ENCODE data around the gene GNAL.
"Not testable (repeated sequence)": the region's sequence is repeated elsewhere in the genome, so short reads cannot be mapped to it uniquely, and the experiment has no call there.

The GNAL gene

GRCh38 chr18:11909591-11910026 is 220.5 kb downstream of the GNAL start:
- Mint-ChIP-seq H3K36me3 (ENCODE audit: low read depth) (peaks cover 14% of the 10 kb centered on the region), H3K27ac (peak overlapping the region; percentile 89), H3K27me3 (ENCODE audit: low read depth) (no peaks in the 10 kb centered on the region), H3K4me1 (ENCODE audit: low read depth) (peaks cover 18% of the 10 kb centered on the region), H3K9me3 (no peaks in the 10 kb centered on the region), H3K4me3 (peak overlapping the region; percentile 84)
- no peak for DNase-seq (ENCODE audit: low spot score)

GRCh38 chr18:11916880-11917279 is 227.8 kb downstream of the GNAL start:
- Mint-ChIP-seq H3K4me1 (ENCODE audit: low read depth) (peaks cover 18% of the 10 kb centered on the region), H3K27ac (peak overlapping the region; percentile 14)
- not testable (repeated sequence) for DNase-seq (ENCODE audit: low spot score); H3K36me3 Mint-ChIP-seq (ENCODE audit: low read depth); H3K4me3 Mint-ChIP-seq; H3K9me3 Mint-ChIP-seq; H3K27me3 Mint-ChIP-seq (ENCODE audit: low read depth)

- H3K4me1 Mint-ChIP-seq (ENCODE audit: low read depth): peaks cover 16% of the 10 kb centered on the region
- not testable (repeated sequence) for H3K27ac Mint-ChIP-seq; H3K36me3 Mint-ChIP-seq (ENCODE audit: low read depth); H3K9me3 Mint-ChIP-seq; H3K4me3 Mint-ChIP-seq; H3K27me3 Mint-ChIP-seq (ENCODE audit: low read depth); DNase-seq (ENCODE audit: low spot score)
Observed at GRCh38 chr18:11919522-11919921, 230.5 kb downstream of the GNAL start.

- Mint-ChIP-seq H3K27me3 (ENCODE audit: low read depth) (no peaks in the 10 kb centered on the region), H3K9me3 (no peaks in the 10 kb centered on the region), H3K27ac (no peak overlapping the region), H3K4me3 (no peak overlapping the region), H3K36me3 (ENCODE audit: low read depth) (no peaks in the 10 kb centered on the region), H3K4me1 (ENCODE audit: low read depth) (peaks cover 9% of the 10 kb centered on the region)
- DNase-seq (ENCODE audit: low spot score): no peak
Observed at GRCh38 chr18:11923450-11923849, 234.4 kb downstream of the GNAL start.

GRCh38 chr18:11925800-11926481 is 236.9 kb downstream of the GNAL start:
- H3K27ac Mint-ChIP-seq: no peak overlapping the region
- no peaks in the 10 kb centered on the region for H3K9me3 Mint-ChIP-seq
- peaks cover 4% of the 10 kb centered on the region for H3K4me1 Mint-ChIP-seq (ENCODE audit: low read depth)
- H3K27me3 Mint-ChIP-seq (ENCODE audit: low read depth): no peaks in the 10 kb centered on the region
- no peaks in the 10 kb centered on the region for H3K36me3 Mint-ChIP-seq (ENCODE audit: low read depth)
- H3K4me3 Mint-ChIP-seq: no peak overlapping the region
- no peak for DNase-seq (ENCODE audit: low spot score)

GRCh38 chr18:11927497-11927896 is 238.4 kb downstream of the GNAL start:
- no peaks in the 10 kb centered on the region for H3K27me3 Mint-ChIP-seq (ENCODE audit: low read depth)

GRCh38 chr18:11932393-11932792 is 243.3 kb downstream of the GNAL start:
- no peaks in the 10 kb centered on the region for H3K4me1 Mint-ChIP-seq (ENCODE audit: low read depth)
- no peaks in the 10 kb centered on the region for H3K27me3 Mint-ChIP-seq (ENCODE audit: low read depth)
- no peaks in the 10 kb centered on the region for H3K36me3 Mint-ChIP-seq (ENCODE audit: low read depth)
- H3K27ac Mint-ChIP-seq: no peak overlapping the region
- H3K4me3 Mint-ChIP-seq: no peak overlapping the region
- no peak for DNase-seq (ENCODE audit: low spot score)
- H3K9me3 Mint-ChIP-seq: no peaks in the 10 kb centered on the region

More at GRCh38 chr18:11927497-11927896, 238.4 kb downstream of the GNAL start:
- H3K4me3 Mint-ChIP-seq: no peak overlapping the region
- no peak for DNase-seq (ENCODE audit: low spot score)
- H3K27ac Mint-ChIP-seq: no peak overlapping the region
- no peaks in the 10 kb centered on the region for H3K4me1 Mint-ChIP-seq (ENCODE audit: low read depth)
- H3K36me3 Mint-ChIP-seq (ENCODE audit: low read depth): no peaks in the 10 kb centered on the region
- no peaks in the 10 kb centered on the region for H3K9me3 Mint-ChIP-seq

All from T-helper 2 cell treated with Interferon-gamma antibody and Interleukin-4, amounts not matched to agents 5 μg/mL and 100 μg/mL, for 36 hours (primary cell).